ENCODE data around the gene IREB2.

Gene IREB2, protein sequence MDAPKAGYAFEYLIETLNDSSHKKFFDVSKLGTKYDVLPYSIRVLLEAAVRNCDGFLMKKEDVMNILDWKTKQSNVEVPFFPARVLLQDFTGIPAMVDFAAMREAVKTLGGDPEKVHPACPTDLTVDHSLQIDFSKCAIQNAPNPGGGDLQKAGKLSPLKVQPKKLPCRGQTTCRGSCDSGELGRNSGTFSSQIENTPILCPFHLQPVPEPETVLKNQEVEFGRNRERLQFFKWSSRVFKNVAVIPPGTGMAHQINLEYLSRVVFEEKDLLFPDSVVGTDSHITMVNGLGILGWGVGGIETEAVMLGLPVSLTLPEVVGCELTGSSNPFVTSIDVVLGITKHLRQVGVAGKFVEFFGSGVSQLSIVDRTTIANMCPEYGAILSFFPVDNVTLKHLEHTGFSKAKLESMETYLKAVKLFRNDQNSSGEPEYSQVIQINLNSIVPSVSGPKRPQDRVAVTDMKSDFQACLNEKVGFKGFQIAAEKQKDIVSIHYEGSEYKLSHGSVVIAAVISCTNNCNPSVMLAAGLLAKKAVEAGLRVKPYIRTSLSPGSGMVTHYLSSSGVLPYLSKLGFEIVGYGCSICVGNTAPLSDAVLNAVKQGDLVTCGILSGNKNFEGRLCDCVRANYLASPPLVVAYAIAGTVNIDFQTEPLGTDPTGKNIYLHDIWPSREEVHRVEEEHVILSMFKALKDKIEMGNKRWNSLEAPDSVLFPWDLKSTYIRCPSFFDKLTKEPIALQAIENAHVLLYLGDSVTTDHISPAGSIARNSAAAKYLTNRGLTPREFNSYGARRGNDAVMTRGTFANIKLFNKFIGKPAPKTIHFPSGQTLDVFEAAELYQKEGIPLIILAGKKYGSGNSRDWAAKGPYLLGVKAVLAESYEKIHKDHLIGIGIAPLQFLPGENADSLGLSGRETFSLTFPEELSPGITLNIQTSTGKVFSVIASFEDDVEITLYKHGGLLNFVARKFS

DNA sequence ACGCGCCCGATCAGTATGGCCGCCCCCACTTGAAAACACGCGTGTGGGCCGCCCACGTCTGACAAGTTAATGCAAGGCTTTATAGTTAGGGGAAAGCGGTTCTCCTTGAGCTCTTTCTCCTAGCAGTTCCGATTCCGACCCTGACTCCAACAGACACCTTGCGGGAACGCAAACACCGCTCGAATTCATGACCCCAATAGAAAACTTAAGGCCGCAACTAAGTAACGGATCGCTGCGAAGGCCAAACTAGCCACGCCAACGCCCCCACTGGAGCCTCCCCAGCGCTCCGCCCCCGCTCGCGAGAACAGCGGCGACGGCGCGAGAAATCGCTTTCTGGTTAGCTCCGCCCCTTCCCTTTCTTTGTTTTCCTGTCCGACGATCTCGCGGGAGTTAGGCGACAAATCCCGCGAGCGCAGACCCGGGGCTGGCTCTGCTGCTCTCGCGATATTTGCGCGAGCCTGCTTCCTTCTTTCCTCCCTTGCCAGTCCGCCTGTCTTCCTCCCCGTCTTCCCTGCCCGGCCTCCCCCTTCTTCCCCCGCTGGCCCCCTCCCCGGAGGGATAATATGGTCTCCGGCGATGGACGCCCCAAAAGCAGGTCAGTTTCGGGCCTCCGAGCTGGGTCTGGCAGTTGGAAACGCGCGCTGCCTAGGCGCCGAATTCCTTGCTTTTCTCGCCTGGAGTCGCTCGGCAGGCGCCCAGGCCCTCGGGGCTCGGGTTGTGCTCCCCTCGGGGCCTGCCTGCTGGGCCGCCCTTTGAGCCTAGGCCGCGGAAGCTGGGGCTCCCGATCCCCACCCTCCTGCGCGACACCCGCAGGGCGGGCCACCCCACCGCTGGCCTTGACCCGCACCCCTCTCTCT, at the start of gene IREB2:
Gene IREB2, plus strand, starts transcription at position 455 of the 857 bp plus-strand sequence. Its CDS starts 122 bp downstream, at position 577.
- peak; percentile 99 for DNase-seq (ENCODE audit: low read depth)
- TF ChIP-seq, protein P1, sequence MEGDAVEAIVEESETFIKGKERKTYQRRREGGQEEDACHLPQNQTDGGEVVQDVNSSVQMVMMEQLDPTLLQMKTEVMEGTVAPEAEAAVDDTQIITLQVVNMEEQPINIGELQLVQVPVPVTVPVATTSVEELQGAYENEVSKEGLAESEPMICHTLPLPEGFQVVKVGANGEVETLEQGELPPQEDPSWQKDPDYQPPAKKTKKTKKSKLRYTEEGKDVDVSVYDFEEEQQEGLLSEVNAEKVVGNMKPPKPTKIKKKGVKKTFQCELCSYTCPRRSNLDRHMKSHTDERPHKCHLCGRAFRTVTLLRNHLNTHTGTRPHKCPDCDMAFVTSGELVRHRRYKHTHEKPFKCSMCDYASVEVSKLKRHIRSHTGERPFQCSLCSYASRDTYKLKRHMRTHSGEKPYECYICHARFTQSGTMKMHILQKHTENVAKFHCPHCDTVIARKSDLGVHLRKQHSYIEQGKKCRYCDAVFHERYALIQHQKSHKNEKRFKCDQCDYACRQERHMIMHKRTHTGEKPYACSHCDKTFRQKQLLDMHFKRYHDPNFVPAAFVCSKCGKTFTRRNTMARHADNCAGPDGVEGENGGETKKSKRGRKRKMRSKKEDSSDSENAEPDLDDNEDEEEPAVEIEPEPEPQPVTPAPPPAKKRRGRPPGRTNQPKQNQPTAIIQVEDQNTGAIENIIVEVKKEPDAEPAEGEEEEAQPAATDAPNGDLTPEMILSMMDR (IDR thresholded peaks at IDR 0.05; ENCODE audit: low read length, missing control alignments): no peak
- peak within 1 kb of the TSS; percentile 92 for H3K4me3 ChIP-seq (replicated peaks; ENCODE audit: low read depth, low read length)

DNA sequence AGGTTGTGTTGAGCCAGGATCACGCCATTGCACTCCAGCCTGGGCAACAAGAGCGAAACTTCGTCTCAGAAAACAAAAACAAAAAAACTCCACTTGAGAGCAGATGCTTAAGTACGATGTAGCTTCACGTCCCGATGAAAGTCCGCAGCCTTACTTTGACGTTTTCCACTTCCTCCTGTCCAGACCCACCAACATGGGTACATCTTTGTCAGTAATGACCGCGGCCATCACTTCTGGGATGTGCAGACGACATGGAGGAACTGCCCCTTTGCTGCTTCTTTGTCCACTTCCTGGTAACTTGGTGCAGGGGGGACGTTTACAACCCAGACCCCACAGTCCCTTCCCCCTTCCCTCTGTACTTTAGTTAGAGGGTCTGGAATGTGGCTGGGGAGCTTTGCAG, 49.2 kb upstream of the IREB2 start:
- TF ChIP-seq, protein P1 (IDR thresholded peaks at IDR 0.05; ENCODE audit: low read length, missing control alignments): no peak
- no peak overlapping the region for H3K4me3 ChIP-seq (replicated peaks; ENCODE audit: low read depth, low read length)

DNA sequence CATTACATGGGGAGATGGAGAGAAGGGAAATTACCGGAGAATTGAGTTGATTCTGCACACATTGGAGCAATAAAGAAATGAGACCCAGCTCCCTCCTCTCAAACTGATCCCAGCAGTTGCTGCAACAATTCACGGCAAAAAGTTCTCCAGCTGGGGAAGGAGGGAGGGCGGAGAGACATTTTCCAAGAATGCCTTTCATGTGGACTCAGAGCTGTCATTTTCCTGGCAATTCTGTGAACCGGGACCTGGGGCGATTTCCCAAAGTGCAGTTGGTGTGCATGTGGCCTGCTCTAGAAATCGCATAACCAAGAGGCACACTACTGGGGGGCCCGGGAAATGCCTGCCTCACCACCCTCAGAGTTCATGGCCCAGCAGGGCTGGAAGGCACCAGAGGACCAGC, 48.7 kb upstream of the IREB2 start:
- H3K4me3 ChIP-seq (replicated peaks; ENCODE audit: low read depth, low read length): no peak overlapping the region
- TF ChIP-seq, protein P1 (IDR thresholded peaks at IDR 0.05; ENCODE audit: low read length, missing control alignments): no peak
- DNase-seq (ENCODE audit: low read depth): no peak

More for the DNA sequence above, 49.2 kb upstream of the IREB2 start:
- DNase-seq (ENCODE audit: low read depth): no peak

DNA sequence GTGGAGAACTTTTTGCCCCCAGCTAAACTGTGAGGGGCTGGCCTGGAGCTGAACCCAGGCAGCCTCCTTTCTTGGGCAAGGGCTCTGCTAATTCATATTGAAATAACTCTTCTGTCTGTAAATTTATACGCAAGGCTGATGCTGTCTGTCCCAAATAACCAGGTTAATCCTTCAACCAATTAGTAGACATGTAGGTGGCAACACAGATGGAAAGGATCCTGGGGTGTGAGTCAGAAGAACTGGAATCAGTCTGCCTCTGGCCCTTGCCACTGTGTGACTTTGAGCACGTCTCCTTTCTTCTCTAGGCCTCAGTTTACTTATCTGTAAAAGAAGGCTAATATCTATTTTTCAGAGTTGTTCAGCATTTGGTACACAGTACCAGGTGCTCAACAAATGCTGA, 48.3 kb upstream of the IREB2 start:
- TF ChIP-seq, protein P1 (IDR thresholded peaks at IDR 0.05; ENCODE audit: low read length, missing control alignments): no peak
- no peak for DNase-seq (ENCODE audit: low read depth)
- H3K4me3 ChIP-seq (replicated peaks; ENCODE audit: low read depth, low read length): no peak overlapping the region

DNA sequence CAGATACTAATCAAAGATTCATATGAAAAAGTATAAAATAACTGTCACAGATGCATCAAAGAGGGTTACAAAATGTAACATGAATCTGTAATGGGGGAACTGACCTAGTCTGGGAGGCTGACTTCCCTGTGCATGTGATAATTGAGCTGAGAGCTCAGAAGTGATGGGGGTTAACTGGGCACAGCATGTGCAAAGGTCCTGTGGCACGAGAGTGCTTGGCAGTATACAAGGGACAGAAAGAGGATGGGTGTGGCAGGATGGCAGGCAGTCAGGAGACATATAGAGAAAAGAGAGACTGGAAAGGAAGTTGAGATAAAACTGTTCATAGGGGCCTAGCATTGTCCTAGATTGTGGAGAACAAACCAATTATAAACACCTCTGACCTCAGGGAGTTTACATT, 47.8 kb upstream of the IREB2 start:
- no peak overlapping the region for H3K4me3 ChIP-seq (replicated peaks; ENCODE audit: low read depth, low read length)

DNA sequence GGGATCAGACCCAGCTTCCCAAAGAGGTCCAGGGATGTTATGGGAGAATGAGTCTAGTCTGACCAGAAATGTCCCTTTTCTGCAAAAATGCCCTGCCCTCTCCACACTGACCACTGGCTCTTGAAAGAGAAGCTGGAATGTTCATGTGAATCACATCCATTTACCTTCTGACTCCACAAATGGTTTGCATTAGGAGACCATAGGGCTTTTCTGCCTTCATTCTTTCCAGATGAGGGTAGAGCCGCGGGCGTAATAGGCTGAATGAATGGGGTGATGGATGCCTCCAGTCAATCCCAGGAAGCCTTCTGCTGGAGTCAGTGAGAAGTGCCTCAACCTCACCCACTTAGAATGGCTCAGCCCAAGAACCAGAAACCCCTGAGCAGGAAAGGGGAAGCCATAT, 47.2 kb upstream of the IREB2 start:
- H3K4me3 ChIP-seq (replicated peaks; ENCODE audit: low read depth, low read length): no peak overlapping the region
- TF ChIP-seq, protein P1 (IDR thresholded peaks at IDR 0.05; ENCODE audit: low read length, missing control alignments): no peak
- no peak for DNase-seq (ENCODE audit: low read depth)

More for the DNA sequence above, 47.8 kb upstream of the IREB2 start:
- DNase-seq (ENCODE audit: low read depth): no peak
- TF ChIP-seq, protein P1 (IDR thresholded peaks at IDR 0.05; ENCODE audit: low read length, missing control alignments): no peak

Data from fibroblast of pulmonary artery (primary cell).